Left colon (tissue), 2 donors: ENCODE measurements around the gene TMEM26. TPM values are rescaled to one million over a fixed set of nuclear protein-coding genes. Genes with fewer than 3 reads are reported as not detected.

Source experiments
- ATAC-seq: fragments of 200-7000 bp; cut with Tn5 transposase; one replicate; pipeline ENCODE4 v1.9.1; 2020; ENCODE audit warnings: mild to moderate bottlenecking, moderate library complexity
- DNase-seq, 2 donors: peaks; one replicate each; pipeline ENCODE4 v3.0.0-alpha.2; 2020
- intact Hi-C, 2 donors: fragments of 100-400 bp; cut with DNase I in 1 of 2; cut with micrococcal nuclease in 1 of 2; formaldehyde crosslinking; loops; one replicate each; pipeline versions ENCODE4 v1.11.2 to v1.14.0; 2022; cut with DNase I, micrococcal nuclease
- total RNA-seq, 2 donors: library from RNA; stranded (reverse); fragmentation: NEBNext Ultra II Directional; extraction: Animal tissue kit (Norgen Biotek cat#: 25700); gene quantifications; one replicate each; pipeline ENCODE4 v1.2.1, GENCODE V29; 2021
- donor health status: DM: no; HTN: no; CAD: no.
- donor health status: DM: yes; HTN: yes; CAD: no.

The TMEM26 gene
- total RNA-seq, 2 donors from 2014 or later, result 0.40 to 0.75 TPM

- ATAC-seq (no peak), DNase-seq (no peak)
- intact Hi-C loops, result no loop called here
These were observed 11.4 kb upstream of the TMEM26 start for GRCh38 chr10:61464461-61465170.

DNA sequence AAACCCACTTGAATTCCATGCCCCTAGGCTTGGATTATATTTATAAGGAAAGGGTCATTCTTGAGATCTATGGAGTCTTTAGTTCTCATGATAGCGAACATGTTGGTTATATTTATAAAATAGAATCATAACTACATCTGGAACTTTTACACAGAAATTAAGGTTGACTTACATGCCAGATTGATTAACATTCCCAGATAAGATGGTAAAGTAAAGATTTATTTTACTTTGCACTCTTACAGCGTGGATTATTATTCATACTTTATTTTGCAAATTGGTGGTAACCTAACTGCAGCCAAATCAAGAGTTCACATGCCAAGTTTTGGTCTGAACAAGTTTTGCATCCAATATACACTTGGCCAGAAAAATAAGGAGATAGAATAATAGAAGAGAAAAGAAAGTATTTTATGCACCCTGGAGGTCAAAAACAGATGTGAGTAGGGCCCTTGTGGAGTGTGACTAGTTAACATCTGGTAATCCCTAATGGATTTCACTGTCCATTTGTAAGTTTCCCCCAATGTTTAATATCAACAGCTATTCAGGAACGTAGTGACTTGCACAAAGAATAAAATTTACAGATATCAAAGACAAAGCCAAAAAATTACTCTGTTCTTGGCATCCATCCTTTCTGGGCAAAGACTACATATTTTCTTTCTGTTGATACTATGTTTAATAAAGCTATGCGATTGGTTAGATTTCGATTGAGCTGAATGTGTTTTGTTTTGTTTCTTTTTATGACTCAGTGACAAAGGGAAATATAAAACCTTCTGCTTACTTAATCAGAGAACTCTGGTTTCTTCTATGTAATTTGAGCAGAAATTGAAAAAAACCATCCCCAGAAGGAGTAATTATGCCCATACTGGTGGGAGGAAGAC lies 10.1 kb upstream of the TMEM26 start:
- ATAC-seq, result no peak
- intact Hi-C loops, result no loop called here
- no peak for DNase-seq

- DNase-seq (no peak), ATAC-seq (no peak)
- intact Hi-C loops, result no loop called here
These were observed 7.7 kb upstream of the TMEM26 start for GRCh38 chr10:61460835-61461234.

DNA sequence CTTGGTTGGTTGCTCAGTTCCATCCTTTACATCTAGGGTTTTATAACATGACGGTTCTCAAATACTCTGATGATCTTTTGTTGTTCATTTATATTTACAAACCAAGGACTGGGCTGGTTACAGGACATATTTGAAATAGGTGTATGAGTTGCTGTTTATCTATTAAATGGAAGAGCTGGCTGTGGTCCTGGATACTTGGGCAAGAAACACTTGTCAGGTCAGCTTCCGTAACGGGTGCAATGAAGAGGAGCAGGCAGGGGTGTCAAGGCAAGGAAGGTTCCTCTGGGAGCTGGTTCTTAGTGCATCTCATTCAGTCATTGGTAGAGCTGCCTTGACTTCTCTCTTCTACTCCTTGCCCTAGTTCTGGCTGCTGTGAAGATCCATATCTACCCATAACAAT lies 4.8 kb upstream of the TMEM26 start:
- DNase-seq (no peak), ATAC-seq (no peak)
- intact Hi-C loops, result no loop called here

DNA sequence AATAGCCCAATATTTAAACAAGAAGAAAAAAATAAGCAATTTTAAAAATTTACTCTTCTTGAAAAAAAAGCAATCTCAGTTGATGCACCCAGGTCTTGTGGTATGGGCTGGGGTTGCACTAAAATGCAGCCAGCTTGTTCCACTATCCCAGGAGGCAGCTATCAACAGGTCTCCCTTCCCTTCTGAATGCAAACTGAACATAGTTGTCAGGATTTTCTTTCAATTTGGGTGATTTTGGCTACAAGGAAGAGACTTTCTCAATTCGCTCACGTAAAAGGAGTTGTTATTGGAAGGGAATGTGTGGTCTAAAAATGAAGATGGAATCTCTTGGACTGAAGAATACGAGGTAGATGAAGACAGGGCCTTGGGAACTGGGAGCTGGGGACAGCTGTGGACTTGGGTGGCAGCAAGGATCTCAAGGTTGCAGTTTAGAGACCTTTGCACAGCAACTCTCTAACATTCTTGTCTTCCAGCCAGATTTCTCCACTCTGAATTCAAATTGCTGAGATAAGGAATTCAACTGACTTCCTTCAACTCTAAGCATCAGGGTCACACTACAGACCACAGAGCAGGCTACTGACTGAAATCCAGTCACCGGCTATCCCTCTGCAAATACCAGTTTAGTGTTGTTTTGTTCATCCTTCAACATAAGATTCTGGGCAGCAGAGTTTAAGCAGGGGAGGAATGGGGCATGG lies 3.1 kb upstream of the TMEM26 start:
- ATAC-seq (no peak), DNase-seq (no peak)
- intact Hi-C loops, result no loop called here

- DNase-seq, result no peak
- intact Hi-C loops, result no loop called here
- ATAC-seq, result no peak
These were observed 2.5 kb upstream of the TMEM26 start for GRCh38 chr10:61455656-61456055.

GRCh38 chr10:61454541-61454940 lies 1.4 kb upstream of the TMEM26 start:
- intact Hi-C loops, result no loop called here
- no peak for ATAC-seq

DNA sequence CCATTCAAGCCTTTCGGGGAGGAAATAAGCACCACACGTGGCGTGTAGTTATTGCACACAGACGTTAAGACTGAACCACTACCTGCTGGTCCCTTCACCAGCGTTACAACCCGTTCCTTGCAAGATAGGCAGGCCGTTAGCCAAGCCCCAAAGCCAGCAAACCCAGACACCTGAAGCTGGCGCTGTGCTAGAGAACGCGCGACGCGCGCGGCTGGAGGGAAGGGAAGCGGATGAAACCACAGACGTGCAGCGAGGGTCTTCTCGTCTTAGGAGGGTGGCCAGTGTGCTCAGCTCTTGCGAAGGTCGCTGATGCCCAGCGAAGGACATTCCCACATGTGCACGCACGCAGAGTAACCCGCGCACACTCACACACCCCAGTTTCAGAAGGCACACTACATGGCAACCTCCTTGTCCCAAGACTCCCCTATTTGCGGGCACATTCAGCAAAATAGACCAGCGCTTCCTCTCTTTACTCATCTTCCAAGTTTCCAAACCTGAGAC lies 980 bp downstream of the TMEM26 start:
- ATAC-seq (no peak), DNase-seq (peak in 1 of 2 donors; percentile 15)
- intact Hi-C loops, result no loop called here

More at GRCh38 chr10:61454541-61454940, 1.4 kb upstream of the TMEM26 start:
- no peak for DNase-seq

DNA sequence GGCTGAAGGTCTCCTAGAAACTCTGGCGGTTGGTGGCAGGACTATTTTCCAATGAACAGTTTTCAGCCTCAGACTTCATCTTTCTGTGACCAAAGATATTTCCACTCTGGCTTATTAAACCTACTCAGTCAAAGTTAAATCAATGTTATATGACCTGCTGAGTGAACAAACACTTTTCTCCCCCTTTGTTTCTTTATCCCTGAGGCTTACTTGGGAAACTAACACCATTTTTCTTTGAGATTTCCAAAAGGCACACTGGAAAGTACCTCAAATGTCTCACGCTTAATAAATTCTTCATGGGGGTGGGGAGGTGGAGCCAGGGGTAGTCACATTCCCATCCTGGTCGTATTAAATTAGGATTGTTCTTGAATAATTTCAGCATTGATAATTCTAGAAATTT lies 1.8 kb downstream of the TMEM26 start:
- ATAC-seq, result no peak
- intact Hi-C loops, result no loop called here

GRCh38 chr10:61448841-61449600 lies 4.2 kb downstream of the TMEM26 start:
- DNase-seq, result no peak
- no peak for ATAC-seq
- intact Hi-C loops, result no loop called here

More for the DNA sequence above, 1.8 kb downstream of the TMEM26 start:
- DNase-seq, result no peak

DNA sequence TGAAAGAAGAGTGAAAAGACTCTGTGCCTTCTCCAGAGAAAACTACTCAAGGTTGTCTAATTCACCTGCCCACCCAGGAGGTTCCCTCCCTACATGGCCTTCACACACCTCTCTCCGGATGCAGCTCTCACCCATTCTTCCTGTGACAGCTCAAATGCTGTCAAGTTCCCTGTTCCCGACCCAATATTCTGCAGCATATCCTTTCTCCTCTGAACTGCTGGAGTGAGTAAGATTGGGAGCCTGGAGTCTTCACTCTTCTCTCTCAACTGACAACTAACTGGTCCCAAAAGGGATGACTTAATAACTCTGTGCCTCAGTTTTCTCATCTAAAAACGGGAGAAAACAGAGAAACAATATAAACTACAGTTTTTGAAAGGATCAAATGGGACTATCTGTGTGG lies 5.1 kb downstream of the TMEM26 start:
- intact Hi-C loops, result no loop called here
- ATAC-seq, result no peak
- DNase-seq, result no peak

DNA sequence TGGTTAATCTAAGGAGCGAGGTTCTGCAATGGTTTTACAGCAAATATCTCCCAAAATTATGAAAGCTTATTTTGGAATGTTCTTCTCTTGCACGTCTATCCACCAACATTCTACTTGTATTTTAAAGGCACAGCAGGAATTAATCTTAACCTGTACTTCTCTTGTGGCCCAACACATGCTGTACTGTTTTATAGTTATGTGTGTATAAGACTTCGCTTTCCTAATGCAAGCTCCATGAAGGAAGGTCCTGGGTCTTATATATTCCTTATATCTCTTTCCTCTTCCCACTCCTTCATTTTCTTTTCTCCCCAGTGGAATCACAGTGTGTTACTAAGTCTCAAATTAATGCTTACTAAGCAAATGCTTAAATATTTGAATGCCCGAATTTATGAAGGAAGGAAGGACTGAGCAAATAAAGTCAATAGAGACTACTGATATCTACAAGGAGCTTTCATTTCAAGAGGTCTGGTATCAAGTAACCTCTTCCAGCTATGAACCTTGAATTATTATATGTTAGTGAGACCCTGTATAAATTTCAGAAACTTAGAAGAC lies 14.0 kb downstream of the TMEM26 start:
- no peak for DNase-seq
- no peak for ATAC-seq
- intact Hi-C loops, result no loop called here

DNA sequence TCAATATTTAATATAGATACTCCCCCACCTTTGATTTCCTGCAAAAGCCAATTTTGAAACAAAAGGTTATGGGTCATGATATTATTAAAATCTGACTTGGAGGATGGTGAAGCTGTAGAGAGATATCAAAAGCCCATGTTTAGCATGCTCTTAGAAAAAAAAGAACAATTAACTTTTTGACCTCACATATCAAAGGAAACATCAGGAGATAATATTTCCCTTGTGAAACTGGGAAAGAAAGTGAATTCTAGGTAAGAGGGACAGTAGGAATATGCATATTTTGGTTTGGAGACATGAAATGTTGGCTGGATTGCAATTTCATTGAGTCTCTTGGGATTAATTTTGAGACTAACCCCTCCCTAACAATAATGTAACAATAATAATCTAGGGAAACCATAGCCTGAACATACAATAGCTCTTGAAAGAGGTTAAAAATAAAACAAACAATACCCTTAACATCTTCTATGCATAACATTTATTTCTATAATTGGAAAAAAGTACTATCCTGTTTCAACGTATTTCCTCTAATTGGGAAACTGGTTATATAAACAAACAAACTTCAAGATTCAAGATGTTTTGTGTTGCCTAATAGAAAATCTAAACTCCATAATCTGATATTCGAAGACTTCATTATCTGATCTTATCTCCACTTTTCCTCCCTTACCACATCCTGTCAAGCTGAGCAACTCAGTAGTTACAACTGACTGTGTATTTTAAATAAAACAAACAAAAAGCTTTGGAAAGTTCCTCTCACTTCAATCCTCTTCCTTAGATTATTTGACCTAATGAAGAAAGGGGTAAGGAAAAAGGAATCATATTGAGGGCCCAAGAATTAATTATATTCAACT lies 14.8 kb downstream of the TMEM26 start:
- DNase-seq, result no peak

DNA sequence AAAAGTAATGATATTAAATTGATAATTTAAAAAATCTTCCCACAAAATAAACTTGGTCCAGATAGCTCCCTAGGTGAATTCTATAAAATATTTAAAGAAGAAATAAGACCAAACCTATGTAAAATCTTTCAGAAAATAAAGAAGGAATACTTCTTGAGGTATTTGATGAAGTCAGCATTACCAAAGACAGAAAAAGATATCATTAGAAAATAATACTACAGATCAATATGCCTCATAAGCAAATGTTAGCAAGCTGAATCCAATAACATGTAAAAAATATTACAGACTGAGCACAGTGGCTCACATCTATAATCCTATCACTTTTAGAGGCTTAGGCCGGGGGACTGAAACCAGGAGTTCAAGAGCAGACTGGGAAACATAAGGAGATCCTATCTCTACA lies 30.0 kb downstream of the TMEM26 start:
- ATAC-seq (no peak), DNase-seq (no peak)
- intact Hi-C loops, result no loop called here

More for the DNA sequence above, 14.8 kb downstream of the TMEM26 start:
- ATAC-seq, result no peak
- intact Hi-C loops, result no loop called here

DNA sequence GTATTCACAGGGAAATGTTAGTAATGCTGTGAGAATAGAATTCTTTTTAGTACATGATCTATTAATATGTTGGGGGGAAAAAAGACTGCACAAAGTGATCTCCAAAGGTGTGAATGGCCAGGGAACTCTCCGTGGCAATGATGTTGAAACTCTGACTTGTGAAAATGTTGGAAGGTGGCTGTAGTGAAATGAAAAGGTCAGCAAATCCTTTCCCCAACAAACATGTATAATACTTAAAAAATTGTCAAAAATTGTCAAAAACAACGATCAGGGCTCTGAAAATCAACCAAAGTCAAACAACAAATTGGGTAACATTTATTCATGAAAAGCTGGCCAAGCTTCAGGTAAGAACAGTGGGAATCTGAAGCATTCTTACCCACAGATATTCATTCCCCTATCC lies 35.5 kb downstream of the TMEM26 start:
- ATAC-seq, result no peak
- intact Hi-C loops, result no loop called here
- no peak for DNase-seq

GRCh38 chr10:61415824-61416223 lies 37.4 kb downstream of the TMEM26 start:
- intact Hi-C loops, result no loop called here
- no peak for ATAC-seq
- DNase-seq, result no peak

DNA sequence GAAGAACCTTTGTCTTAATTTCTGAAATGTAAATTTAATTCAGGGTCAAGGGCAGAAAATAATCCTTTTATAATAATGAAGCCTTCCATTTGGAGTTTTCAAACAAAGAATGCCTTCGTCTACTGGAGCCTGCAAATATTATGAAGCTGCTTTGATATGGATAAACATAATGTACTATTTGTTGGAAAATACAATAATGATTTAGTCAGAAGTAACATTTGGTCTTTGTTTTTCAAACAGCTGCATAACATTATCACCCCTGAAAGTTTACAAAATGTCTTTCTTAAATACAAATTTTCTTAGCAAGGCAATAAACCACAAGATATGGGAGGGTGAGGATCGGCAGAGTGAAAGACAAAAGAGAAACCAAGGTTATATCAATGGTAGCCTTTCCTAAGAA lies 41.5 kb downstream of the TMEM26 start:
- no peak for ATAC-seq
- DNase-seq, result no peak
- intact Hi-C loops, result no loop called here
